ENCODE results near the gene BEND5.

The BEND5 gene

GRCh38 chr1:48717082-48717481, 59.6 kb downstream of the BEND5 start:
- H3K4me3 ChIP-seq (ENCODE audit: low read depth, low read length): no peak overlapping the region
- TF ChIP-seq, protein P1, sequence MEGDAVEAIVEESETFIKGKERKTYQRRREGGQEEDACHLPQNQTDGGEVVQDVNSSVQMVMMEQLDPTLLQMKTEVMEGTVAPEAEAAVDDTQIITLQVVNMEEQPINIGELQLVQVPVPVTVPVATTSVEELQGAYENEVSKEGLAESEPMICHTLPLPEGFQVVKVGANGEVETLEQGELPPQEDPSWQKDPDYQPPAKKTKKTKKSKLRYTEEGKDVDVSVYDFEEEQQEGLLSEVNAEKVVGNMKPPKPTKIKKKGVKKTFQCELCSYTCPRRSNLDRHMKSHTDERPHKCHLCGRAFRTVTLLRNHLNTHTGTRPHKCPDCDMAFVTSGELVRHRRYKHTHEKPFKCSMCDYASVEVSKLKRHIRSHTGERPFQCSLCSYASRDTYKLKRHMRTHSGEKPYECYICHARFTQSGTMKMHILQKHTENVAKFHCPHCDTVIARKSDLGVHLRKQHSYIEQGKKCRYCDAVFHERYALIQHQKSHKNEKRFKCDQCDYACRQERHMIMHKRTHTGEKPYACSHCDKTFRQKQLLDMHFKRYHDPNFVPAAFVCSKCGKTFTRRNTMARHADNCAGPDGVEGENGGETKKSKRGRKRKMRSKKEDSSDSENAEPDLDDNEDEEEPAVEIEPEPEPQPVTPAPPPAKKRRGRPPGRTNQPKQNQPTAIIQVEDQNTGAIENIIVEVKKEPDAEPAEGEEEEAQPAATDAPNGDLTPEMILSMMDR (IDR thresholded peaks at IDR 0.05; ENCODE audit: borderline replicate concordance, insufficient read depth, low read depth, low read length): no peak

- H3K4me3 ChIP-seq (ENCODE audit: low read depth, low read length): no peak overlapping the region
- TF ChIP-seq, protein P1 (IDR thresholded peaks at IDR 0.05; ENCODE audit: borderline replicate concordance, insufficient read depth, low read depth, low read length): no peak
These were observed 60.8 kb downstream of the BEND5 start for GRCh38 chr1:48715921-48716320.

DNA sequence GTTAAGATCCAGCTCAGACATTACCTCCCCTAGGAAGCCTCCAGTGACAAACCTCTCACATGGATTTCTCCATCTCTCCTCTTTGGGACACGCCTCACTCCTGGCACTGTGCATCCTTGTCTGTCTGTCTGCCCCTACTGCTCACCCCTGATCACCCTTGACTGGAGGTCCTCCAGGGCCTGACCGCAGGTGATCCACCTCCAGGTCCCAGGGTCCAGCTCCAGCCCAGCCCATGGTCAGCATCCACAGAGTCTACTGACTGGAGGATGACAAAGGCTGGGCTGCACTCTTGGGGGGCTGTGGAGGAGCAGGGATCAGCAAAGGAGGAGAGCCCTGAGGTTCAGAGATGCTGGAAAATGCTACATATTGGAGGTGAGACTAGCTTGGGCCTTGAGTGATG, 65.8 kb downstream of the BEND5 start:
- TF ChIP-seq, protein P1 (IDR thresholded peaks at IDR 0.05; ENCODE audit: borderline replicate concordance, insufficient read depth, low read depth, low read length): no peak
- no peak overlapping the region for H3K4me3 ChIP-seq (ENCODE audit: low read depth, low read length)

DNA sequence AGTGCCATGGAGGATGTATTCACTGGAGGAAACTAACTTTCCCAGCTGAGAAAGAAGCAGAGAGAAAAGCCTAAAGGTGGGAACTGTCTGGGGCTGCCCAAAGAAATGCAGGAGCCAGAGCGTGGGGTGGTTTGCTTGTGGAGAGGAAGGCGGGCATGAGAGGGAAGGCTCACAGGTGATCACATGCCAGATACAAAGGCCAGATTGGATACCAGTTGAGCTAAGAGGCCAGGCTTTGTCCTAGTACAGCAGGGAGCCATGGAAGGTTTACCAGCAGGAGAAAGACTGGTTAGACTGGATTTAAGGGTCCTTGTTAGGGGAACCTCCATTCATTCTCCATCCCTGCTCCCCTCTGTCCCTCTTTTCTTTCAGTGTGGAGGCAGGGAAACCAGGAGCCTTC, 66.4 kb downstream of the BEND5 start:
- TF ChIP-seq, protein P1 (IDR thresholded peaks at IDR 0.05; ENCODE audit: borderline replicate concordance, insufficient read depth, low read depth, low read length): no peak
- H3K4me3 ChIP-seq (ENCODE audit: low read depth, low read length): no peak overlapping the region

DNA sequence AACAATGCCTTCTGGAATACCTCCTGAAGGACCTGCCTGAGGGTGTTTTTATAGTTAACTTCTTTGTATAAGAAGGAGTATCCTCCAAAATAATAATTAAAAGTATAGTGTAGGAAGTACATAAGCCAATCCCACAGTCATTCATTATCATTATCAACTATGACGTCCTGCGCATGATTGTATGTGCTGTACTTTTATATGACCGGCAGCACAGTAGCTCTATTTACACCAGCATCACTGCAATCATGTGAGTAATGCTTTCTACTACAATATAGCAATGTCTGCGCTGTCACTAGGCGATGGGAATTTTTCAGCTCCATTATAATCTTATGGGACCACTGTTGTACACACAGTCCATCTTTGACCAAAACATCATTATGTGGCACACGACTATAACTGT, 72.0 kb downstream of the BEND5 start:
- TF ChIP-seq, protein P1 (IDR thresholded peaks at IDR 0.05; ENCODE audit: borderline replicate concordance, insufficient read depth, low read depth, low read length): no peak
- no peak overlapping the region for H3K4me3 ChIP-seq (ENCODE audit: low read depth, low read length)

DNA sequence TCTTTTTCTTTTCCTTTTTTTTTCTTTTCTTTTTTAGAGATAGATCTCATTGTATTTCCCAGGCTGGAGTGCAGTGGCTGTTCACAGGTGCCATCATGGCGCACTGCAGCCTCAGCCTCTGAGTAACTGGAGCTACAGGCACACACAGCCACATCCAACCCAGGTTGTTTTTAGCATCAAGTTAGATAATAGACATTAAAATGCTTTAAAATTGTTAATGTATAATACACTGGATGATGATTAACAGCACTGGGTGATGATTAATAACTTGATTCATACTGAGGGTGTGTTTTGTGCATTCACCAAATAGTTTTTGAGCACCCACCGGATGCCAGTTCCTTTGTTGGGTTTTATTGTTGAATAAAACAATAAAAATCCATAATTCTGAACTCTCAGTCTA, 75.2 kb downstream of the BEND5 start:
- no peak overlapping the region for H3K4me3 ChIP-seq (ENCODE audit: low read depth, low read length)
- TF ChIP-seq, protein P1 (IDR thresholded peaks at IDR 0.05; ENCODE audit: borderline replicate concordance, insufficient read depth, low read depth, low read length): no peak

DNA sequence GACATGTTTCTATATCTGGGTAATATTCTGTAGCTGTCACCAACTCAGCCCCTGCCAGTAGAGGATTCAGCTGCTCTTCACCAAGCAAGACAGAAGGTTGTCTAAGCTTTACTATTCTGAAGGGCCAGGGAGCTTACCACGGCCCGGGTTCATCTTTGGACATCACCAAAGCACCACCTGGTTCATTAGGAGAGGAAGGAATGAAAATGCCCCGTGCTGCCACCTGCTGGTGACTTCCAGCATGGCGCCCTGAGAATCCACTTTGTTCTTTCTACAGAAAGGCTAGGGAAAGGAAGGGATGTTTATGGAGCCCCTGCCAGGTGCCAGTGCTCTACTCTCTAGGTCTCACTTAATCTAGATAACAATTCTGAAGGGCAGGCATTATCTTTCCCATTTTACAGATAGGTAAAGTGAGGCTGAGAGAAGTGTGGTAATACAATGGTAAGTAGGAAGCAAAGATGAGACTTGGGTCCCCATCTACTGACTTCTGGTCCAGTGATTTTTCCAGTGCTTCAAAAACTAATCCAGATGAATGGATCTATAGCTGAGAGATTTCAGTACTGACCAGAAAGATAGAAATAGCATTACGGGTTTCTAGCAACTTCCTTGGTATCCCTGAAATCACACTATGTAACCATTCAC, 79.5 kb downstream of the BEND5 start:
- TF ChIP-seq, protein P1 (IDR thresholded peaks at IDR 0.05; ENCODE audit: borderline replicate concordance, insufficient read depth, low read depth, low read length): peak; percentile 87
- no peak overlapping the region for H3K4me3 ChIP-seq (ENCODE audit: low read depth, low read length)

All from GM12875 (cell line).